ENCODE results near the gene ZBTB22.
A peak's percentile ranks its signal among the peaks of the same experiment; 100 is the strongest.

Gene ZBTB22

DNA sequence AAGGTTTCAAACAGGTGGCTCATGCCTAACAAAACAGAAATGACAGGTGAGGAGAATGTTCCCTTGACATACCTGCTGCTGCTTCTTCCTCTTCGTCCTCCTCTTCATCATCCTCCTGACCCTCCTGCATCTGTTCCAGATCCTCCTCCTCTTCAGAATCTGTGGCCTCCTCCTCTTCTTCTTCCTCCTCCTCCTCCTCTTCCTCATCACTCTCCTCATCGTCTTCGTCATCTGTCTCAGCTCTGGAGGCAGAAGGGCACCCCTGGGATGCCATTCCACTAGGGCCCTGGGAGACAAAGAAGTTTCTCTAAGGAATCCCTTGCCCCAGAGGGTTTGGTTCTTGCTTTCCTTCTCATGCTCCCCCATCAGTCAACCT is 2.4 kb upstream of the ZBTB22 start:
- H3K27ac Mint-ChIP-seq = peak overlapping the region in 1 of 2 donors; percentile 83
- no peaks in the 10 kb centered on the region for H3K27me3 Mint-ChIP-seq
- peaks cover 63% of the 10 kb centered on the region for H3K36me3 Mint-ChIP-seq (ENCODE audit: insufficient read depth)
- ATAC-seq (replicated peaks) (no peak), DNase-seq (no peak)
- H3K4me3 Mint-ChIP-seq = peak overlapping the region; percentile 95 to 99
- H3K4me1 Mint-ChIP-seq (ENCODE audit: low read depth in 2 of 2) = peaks cover 68 to 80% of the 10 kb centered on the region in 2 donors
- H3K9me3 Mint-ChIP-seq = no peaks in the 10 kb centered on the region

DNA sequence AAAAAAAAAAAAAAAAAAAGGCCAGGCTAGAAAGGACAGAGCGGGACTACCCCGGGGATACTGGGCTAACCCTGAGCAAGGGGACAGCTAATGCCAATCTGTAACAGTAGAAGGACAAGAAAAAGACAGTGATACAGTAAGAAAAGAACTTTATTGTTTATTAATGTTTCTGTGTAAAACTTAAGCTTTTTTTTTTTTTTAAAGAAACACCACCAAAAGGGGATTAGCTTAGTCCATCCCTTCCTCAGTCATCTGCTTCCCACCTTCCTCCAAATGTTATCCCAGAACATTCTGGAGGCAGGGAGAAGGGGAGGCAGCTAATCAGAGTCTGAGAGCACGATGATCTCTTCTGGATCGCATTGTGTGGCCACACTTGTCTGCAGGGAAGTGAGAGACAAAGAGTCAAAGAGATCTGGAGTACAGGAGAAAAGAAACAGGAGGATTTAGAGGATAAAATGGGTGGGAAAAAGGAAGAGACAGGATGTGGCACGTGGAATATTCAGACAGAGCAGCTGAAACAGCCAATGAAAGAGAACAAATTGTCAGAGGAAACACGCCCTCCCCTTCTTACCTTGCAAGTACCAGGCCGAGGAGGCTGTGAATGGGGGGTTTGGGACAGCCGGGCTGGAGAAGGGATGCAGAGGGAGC is 1.0 kb upstream of the ZBTB22 start:
- Mint-ChIP-seq H3K4me1 (ENCODE audit: low read depth in 2 of 2) (peaks cover 72 to 81% of the 10 kb centered on the region in 2 donors), H3K36me3 (ENCODE audit: insufficient read depth) (peaks cover 72% of the 10 kb centered on the region), H3K27ac (peak overlapping the region; percentile 94 to 100), H3K4me3 (peak overlapping the region; percentile 92 to 99), H3K9me3 (no peaks in the 10 kb centered on the region), H3K27me3 (no peaks in the 10 kb centered on the region)
- no peak for ATAC-seq (replicated peaks)
- no peak for DNase-seq

DNA sequence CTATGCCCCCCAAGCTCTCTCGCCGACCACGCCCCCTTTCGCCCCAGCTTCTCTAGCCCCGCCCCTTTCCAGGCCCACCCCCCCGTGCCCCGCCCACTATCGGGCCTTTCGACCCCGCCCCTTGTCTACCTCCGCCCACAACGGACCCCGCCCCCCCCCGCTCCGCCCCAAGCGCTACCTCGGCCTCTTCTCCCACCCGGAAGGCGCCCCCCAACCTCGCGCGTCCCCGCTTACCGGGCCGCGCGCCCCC is 200 bp downstream of the ZBTB22 start:
- Mint-ChIP-seq H3K27me3 (no peaks in the 10 kb centered on the region), H3K4me3 (peak overlapping the region; percentile 92 to 99), H3K4me1 (ENCODE audit: low read depth in 2 of 2) (peaks cover 72 to 80% of the 10 kb centered on the region in 2 donors), H3K27ac (peak overlapping the region; percentile 94 to 100), H3K36me3 (ENCODE audit: insufficient read depth) (peaks cover 75% of the 10 kb centered on the region), H3K9me3 (no peaks in the 10 kb centered on the region)
- ATAC-seq (replicated peaks) (no peak), DNase-seq (no peak)

DNA sequence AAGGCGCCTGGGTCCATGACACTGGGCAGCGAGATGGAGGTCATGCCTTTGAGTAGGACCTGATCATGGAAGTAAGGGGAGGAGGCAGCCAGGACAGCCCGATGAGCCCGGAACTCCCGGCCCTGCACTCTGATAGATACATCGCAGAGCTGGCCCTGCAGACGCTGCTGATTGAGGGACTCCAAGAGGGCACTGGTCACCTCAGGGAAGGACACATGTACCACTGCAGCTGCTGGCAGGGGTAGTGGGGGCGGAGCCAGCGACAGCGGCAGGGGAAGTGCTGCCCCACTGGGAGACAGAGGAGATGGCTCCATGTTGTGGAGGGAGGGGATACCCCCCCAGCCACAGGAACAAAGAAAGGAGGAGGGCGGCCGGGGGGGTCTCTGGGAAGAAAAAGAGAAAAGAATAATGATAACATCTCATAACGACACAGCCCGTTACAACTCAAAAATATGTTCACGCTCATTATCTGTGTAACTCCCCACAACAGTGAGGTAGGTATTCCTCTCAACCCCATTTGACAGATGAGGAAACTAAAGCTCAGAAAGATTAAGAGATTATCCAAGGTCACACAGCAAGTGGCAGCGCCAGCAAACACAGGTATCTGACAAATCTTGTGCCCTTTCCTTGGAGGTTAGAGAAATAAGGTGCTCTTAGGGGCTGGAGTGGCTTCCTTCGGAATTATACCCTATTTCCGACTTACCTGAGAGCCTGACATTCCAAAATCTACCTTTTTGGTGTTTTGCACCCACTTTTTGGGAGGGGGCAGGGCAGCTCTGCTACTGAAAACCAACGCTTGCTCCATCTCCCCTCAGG is 733 bp downstream of the ZBTB22 start:
- ATAC-seq (replicated peaks) = no peak
- peak overlapping the region; percentile 94 to 100 for H3K27ac Mint-ChIP-seq
- H3K4me1 Mint-ChIP-seq (ENCODE audit: low read depth in 2 of 2) = peaks cover 73 to 80% of the 10 kb centered on the region in 2 donors
- H3K9me3 Mint-ChIP-seq = no peaks in the 10 kb centered on the region
- DNase-seq = no peak
- peak overlapping the region; percentile 92 to 99 for H3K4me3 Mint-ChIP-seq
- no peaks in the 10 kb centered on the region for H3K27me3 Mint-ChIP-seq
- H3K36me3 Mint-ChIP-seq (ENCODE audit: insufficient read depth) = peaks cover 75% of the 10 kb centered on the region

DNA sequence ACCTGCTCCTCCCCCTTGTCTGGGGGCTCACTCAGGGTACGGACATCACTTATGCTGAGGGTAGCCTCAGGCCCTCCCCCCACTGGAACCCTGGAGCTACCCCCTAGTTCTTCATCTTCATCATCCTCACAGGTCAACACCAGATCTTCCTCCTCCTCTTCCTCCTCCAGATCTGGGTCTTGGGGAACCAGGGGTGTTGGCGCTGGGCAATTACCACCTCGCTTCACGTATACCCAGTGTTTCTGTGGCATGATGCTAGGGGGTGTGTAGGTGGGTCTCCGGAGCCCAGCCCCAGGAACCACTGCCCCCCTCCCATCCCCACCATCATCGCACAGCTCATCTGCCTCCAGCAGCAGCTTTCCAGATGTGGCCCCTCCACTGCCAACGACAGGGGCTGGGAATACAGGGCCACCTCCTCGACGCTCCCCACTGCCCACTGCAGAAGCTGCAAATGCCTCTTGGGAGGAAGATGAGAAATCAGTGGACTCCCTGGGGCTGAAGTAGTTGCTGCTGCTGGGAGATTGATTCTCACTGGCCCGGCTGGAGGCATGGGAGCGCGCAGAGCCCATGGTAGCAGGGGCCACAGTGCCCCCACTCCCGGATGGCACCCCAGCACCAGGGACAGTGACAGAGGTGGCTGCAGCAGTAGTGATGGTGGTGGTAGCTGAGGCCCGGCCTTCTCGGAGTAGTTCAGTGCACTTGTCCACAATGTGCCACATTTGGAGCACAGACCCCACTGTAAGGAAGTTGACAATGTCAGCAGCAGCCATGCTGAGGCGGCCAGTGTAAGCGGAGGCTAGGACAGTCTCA is 1.5 kb downstream of the ZBTB22 start:
- Mint-ChIP-seq H3K4me3 (peak overlapping the region; percentile 92 to 99), H3K36me3 (ENCODE audit: insufficient read depth) (peaks cover 77% of the 10 kb centered on the region), H3K27me3 (no peaks in the 10 kb centered on the region), H3K9me3 (no peaks in the 10 kb centered on the region), H3K27ac (peak overlapping the region; percentile 94 to 100), H3K4me1 (ENCODE audit: low read depth in 2 of 2) (peaks cover 70 to 77% of the 10 kb centered on the region in 2 donors)
- no peak for ATAC-seq (replicated peaks)
- DNase-seq = no peak

DNA sequence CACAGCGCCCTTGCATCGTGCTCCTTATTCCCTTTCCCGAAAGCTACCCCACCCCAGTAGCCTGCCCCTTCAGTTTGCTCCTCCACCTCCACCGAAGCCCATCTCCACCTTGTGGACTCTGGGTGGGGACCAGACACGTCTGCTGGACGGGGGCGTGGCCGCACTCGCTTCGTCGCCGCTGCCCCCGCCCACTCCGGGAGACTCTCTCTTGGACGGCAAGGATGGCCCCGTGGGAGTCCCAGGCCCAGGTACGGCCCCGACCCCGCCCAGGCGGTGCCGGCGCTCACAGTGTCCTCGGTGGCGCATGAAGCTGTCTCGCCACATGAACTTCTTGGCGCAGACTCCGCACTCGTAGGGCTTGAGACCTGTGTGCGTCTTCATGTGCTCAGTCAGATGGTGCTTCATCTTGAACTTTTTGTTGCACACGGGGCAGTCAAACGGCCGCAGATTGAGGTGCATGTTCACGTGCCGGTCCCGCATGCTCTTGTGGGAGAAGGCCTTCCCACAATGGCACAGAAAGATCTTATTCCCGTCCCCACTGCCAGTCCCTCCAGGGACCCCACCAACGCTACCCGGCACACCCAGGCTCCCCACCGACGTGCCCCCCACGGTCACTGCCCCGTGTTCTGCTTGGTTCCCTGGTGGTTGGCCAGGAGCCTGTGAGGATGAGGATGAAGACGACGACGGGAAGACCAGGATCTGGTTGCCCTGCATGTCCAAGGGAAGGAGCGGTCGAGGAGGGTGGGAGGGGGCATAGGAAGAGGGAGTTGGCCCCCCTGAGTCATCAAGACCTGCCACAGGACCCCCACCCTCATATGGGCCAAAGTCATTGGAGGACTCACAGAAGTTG is 2.4 kb downstream of the ZBTB22 start:
- Mint-ChIP-seq H3K4me1 (ENCODE audit: low read depth in 2 of 2) (peaks cover 66 to 74% of the 10 kb centered on the region in 2 donors), H3K4me3 (peak overlapping the region; percentile 92 to 99), H3K9me3 (no peaks in the 10 kb centered on the region), H3K36me3 (ENCODE audit: insufficient read depth) (peaks cover 77% of the 10 kb centered on the region), H3K27me3 (no peaks in the 10 kb centered on the region), H3K27ac (peak overlapping the region; percentile 99 to 100)
- no peak for ATAC-seq (replicated peaks)
- no peak for DNase-seq

DNA sequence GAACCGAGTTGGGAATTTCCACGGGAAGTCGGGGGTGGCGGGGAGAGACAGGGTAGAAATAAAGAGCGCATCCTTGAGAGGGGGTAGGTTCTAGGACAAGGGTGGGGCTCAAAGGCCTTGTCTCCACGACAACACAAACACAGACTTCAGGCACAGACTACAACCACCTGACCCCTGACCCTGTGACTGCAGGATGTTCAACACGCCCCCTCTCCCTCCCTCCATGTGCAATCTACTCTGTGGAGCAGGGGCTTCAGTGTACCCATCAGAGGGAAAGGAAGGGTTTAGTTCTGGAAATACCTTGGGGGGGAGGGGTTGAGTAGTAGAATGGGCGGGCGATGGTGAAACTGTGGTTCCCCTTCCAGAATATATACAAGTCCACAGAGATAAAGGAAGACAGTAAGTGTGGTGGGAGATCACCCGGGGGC is 3.0 kb downstream of the ZBTB22 start:
- H3K4me3 Mint-ChIP-seq = peak overlapping the region; percentile 92 to 99
- H3K27ac Mint-ChIP-seq = peak overlapping the region; percentile 99 to 100
- peaks cover 59 to 67% of the 10 kb centered on the region in 2 donors for H3K4me1 Mint-ChIP-seq (ENCODE audit: low read depth in 2 of 2)
- ATAC-seq (replicated peaks) = peak; percentile 52
- DNase-seq = peak; percentile 66 to 75 (median 68)
- no peaks in the 10 kb centered on the region for H3K9me3 Mint-ChIP-seq
- H3K36me3 Mint-ChIP-seq (ENCODE audit: insufficient read depth) = peaks cover 77% of the 10 kb centered on the region
- no peaks in the 10 kb centered on the region for H3K27me3 Mint-ChIP-seq

DNA sequence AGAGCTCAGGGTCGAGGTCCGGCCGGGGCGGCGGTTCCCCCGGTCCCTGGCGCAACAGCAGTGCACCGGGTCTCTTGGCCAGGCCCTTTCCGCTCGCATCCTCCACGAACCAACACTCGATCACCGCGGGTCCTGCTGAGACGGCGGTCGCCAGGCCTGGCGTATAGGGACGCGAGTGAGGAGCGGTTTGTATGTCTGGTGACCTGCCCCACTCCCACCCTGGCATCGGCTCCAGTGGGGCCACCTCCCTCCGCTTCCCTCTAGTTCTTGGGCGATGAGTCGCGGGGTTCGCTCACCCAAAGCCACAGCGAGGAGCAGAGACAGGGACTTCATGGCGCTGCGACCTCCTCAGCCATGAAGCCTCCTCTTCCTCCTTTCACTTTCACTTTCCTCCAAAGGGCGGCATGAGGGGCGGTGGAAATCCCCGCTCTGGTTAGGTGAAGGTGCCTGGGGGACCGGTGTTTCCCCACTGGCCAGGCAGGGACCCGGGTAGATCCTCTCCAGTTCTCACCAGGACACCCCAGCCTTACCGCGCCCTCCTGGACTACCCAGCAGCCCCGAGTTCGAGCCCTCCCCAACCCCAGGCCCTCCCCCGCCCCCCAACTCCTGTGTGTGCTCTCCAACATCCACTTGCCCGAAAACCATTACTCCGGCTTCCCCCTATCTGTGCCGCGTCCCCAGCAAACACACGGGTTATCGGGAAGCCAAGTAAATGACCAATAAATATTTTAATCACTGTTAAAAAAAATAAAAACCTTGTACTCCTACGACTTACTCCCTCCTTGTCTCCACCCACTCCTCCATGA is 3.6 kb downstream of the ZBTB22 start, which contains the start of gene TAPBP:
TAPBP (minus strand) TSS at position 370 of the 806 bp plus-strand sequence; CDS start at position 333, 37 bp downstream.
- Mint-ChIP-seq H3K4me1 (ENCODE audit: low read depth in 2 of 2) (peaks cover 54 to 61% of the 10 kb centered on the region in 2 donors), H3K9me3 (no peaks in the 10 kb centered on the region), H3K36me3 (ENCODE audit: insufficient read depth) (peaks cover 78% of the 10 kb centered on the region), H3K27me3 (no peaks in the 10 kb centered on the region), H3K27ac (peak within 1 kb of the TSS; percentile 99 to 100), H3K4me3 (peak within 1 kb of the TSS; percentile 92 to 99)
- ATAC-seq (replicated peaks) = peak; percentile 65
- peak; percentile 85 to 86 (median 86) for DNase-seq

DNA sequence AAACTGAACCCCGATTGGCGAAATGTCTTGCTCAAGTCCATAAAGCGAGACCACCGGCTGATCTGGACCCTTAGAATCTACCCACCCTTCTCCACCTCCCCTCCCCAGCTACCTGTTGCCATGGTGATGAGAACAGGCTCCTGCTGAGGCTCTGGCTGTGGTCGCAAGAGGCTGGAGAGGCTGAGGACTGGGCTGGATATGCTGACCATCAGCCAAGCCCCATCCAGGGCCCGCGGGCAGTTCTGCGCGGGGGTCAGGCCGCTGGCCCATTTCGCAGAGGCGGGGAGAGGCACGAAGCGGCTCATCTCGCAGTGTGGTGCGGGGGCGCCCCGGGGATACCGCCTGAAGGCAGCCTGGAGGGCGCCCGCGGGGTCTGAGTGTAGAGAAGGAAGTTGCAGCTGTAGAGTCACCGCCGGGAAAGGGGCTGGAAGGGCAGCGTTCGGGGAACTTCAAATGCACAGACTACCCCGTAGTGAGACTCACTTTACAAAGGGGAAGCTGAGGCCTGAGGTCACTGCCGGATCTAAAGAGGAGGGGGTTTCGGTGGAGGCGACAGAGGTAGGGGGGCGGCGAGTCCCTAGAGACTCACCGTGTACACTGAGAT is 4.3 kb downstream of the ZBTB22 start:
- ATAC-seq (replicated peaks) = no peak
- no peak for DNase-seq
- Mint-ChIP-seq H3K4me1 (ENCODE audit: low read depth in 2 of 2) (peaks cover 51 to 60% of the 10 kb centered on the region in 2 donors), H3K27me3 (no peaks in the 10 kb centered on the region), H3K9me3 (no peaks in the 10 kb centered on the region), H3K4me3 (peak overlapping the region; percentile 92 to 99), H3K27ac (peak overlapping the region; percentile 99 to 100), H3K36me3 (ENCODE audit: insufficient read depth) (peaks cover 78% of the 10 kb centered on the region)

DNA sequence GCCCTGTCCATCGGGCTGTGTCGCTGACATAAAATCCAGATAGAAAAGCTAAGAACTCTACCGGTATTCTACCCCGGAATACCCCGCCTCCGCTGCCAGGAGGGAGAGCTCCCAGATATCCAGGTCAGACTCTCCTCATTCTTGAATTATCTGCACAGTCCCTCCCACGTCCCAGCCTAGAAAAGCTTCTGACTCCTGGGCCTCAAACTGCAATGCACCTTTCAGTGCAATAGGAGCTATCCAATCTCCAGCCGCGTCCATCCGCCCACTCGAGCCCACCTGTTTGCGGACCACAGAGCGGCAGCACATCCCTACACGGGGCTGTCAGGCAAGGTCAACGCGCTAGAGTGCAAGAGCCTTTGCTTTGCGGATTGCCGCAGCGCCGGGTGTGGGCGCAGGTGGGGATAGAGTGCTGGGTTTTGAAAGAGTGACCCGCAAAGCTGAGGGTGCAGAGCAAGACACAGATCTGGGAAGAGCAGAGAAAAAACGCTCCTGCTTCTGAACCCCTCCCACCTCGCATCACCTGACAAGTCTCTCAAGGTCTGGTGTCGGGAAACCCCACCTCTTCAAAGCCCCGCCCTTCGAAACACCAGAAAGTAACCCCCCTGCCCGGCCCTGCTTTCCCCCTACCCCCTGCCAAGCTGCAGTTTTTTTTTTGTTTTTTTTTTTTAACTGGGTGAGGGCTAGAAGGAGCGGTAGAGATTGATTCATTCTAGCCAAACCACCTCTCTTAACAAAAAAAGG is 5.0 kb downstream of the ZBTB22 start:
- Mint-ChIP-seq H3K27ac (peak overlapping the region; percentile 99 to 100), H3K4me3 (peak overlapping the region; percentile 92 to 99), H3K36me3 (ENCODE audit: insufficient read depth) (peaks cover 78% of the 10 kb centered on the region), H3K9me3 (no peaks in the 10 kb centered on the region), H3K27me3 (no peaks in the 10 kb centered on the region), H3K4me1 (ENCODE audit: low read depth in 2 of 2) (peaks cover 46 to 55% of the 10 kb centered on the region in 2 donors)
- ATAC-seq (replicated peaks) = peak; percentile 44
- peak; percentile 73 to 85 (median 75) for DNase-seq

DNA sequence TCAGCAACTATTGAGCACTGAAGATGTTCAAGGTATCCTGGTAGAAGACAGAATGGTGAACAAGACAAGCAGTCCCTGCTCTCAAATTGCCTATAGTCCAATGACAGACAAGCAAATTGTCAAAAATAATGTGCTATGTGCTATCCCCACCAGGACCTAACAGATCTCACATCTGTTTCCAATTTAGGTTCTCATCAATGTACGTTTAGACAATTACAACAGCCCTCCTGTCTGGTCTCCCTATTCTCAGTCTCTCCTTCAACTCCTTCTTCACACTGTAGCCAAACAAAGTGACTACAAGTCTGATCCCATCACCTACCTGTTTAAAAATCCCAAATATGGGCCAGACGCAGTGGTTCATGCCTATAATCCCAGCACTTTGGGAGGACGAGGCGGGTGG is 11.2 kb downstream of the ZBTB22 start:
- Mint-ChIP-seq H3K36me3 (ENCODE audit: insufficient read depth) (peaks cover 97% of the 10 kb centered on the region), H3K4me1 (ENCODE audit: low read depth in 2 of 2) (peaks cover 22 to 23% of the 10 kb centered on the region in 2 donors), H3K27me3 (no peaks in the 10 kb centered on the region), H3K27ac (peak overlapping the region in 1 of 2 donors; percentile 58), H3K9me3 (no peaks in the 10 kb centered on the region), H3K4me3 (peak overlapping the region in 1 of 2 donors; percentile 18)
- DNase-seq = no peak
- ATAC-seq (replicated peaks) = no peak
